IPS-NIHi11 (cell line): Measurements from ENCODE around the gene OPCML.

Experiments used
- DNase-seq: peaks from one replicate; pipeline ENCODE4 v3.0.0; 2012; ENCODE audit warnings: mixed read lengths, low spot score

OPCML gene

DNA sequence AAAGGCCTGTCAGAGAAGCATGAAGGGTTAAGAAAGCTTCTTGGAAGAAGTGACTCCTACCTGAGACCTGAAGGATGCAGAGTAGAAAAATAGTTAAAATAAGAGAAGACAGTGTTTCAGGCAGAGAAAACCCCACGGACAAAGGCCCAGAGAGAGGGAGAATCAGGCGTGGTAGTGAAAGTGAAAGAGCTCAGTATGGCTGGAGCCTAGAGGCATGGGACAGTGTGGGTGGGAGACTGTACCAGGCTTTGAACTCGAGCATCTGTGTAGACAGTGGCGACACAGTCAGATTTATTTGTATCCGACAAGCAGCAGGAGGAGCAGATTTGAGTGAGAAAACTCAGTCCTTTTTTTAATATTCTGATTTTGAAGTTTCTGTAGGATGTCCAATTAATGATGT, 360.0 kb downstream of the OPCML start:
- DNase-seq = no peak

GRCh38 chr11:133171374-133171773, 360.9 kb downstream of the OPCML start:
- DNase-seq = no peak

GRCh38 chr11:133168016-133168415, 364.3 kb downstream of the OPCML start:
- DNase-seq = no peak

DNA sequence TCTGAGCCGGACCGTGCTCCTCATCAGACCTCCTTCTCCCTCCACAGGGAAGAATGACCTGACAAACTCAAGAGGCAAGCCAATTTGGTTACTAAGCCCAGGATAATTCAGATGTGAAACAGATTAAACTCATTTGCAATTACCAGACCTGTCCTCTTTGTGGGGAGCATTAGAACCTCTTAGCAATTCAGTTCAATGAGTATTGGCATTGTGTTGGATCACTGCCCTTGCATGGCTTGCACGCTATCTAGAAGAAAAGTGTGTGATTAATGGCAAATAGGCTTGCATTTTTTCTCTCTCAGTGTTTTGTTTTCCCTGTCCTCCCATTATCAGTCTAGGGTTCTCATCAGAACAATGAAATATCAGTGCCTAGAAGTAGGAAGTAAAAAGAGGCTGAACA, 365.6 kb downstream of the OPCML start:
- DNase-seq = no peak

DNA sequence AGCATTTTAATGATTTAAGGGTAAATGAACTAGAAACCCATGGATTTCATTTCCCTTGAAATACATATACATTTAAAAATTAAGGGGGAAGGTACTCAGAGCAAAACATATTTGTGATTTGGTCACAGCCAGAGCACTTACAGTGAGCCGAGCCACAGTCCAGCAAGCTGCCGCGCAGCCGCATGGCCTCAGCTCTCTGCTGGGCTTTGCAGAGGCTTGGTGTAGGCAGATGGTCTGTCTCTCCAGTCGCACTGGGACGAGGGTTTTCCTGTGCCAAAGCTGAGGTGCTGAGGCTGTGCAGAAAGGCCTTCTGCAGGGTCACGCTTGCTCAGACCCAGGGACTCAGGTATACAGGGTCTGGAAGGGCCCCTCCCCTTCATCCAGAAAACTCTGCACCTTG, 367.3 kb downstream of the OPCML start:
- no peak for DNase-seq

GRCh38 chr11:133163463-133164419, 368.6 kb downstream of the OPCML start:
- peak; percentile 56 for DNase-seq

DNA sequence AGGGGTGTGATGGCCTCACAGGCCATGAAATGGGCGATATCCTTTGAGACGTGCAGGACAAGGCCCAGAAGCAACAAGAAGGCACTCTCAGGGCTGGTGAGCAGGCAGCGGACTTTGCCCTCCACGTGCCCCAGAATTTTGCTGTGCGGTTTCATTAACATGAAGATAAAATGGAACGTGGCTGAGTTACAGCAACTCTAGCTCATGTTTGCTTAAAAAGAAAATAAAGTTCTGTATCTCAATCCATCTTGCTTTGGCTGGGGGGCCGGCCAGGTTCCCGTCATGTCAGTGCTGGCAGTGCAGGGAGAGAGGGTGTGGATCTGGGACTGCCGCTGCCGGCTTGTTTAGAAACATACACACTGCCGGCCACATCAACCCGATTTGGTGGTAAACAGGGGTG, 370.1 kb downstream of the OPCML start:
- no peak for DNase-seq

- DNase-seq = no peak
Observed at GRCh38 chr11:133160754-133161153, 371.5 kb downstream of the OPCML start.

GRCh38 chr11:133156986-133157745, 375.1 kb downstream of the OPCML start:
- DNase-seq = peak; percentile 52

DNA sequence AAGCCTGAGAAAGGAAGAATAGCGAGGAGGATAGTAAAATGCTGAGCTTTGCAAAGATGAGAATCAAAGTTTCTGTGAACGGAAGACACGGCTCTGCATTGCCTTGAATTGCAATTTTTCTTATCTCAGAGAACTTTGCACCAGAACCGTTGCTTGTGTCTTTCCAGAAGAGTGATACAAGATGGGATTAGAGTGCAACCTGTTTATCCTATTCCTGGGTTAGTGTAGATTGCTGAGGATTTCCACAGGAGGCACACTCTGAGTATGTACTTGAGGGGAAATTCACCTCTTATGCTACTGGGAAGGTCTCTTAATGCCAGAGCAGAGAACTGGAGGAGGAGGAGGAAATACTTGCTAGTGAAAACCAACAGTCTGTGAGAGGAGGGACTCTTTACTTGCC, 377.5 kb downstream of the OPCML start:
- DNase-seq = no peak

GRCh38 chr11:133154076-133154475, 378.2 kb downstream of the OPCML start:
- DNase-seq = no peak

- peak; percentile 18 for DNase-seq
Observed at GRCh38 chr11:133153031-133153430, 379.3 kb downstream of the OPCML start.

DNA sequence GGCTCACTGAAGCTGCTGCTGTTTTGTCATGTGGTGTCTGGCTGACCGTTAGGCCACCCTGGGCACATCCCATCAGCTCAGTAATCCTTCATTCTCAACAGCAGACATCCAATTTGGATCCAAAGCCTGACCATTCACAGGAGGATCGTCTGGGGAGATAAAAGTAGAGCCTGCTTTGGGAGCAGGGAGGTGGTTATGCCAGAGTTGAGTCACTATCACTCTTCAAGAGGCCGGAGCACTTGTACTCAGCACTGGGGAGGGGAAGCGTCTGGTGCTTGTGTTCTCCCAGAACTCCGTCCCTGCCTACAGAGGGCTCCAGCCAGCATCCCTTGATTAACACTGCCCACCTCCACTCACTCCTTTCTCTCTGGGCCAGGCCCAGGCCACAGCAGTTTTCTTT, 382.6 kb downstream of the OPCML start:
- DNase-seq = peak; percentile 38

DNA sequence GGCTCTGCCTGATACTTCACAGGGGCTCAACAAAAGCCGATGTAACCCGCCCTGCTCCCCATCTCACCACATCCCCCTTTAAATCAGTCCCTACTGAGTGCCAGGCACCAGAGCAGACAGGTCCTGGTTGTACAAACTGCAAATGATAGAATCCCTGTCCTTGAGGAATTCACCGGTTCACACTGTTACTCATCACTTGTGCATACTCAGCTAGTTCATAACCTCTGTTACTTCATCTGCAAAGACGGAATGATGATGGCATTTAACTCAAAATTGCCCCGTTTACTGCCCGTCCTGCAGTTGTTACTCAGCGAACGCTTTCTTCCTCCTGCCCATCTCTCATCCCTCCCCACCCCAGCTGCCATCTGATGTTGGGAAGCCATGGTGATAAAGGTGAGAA, 384.7 kb downstream of the OPCML start:
- no peak for DNase-seq

- no peak for DNase-seq
Observed at GRCh38 chr11:133146697-133147306, 385.5 kb downstream of the OPCML start.

DNA sequence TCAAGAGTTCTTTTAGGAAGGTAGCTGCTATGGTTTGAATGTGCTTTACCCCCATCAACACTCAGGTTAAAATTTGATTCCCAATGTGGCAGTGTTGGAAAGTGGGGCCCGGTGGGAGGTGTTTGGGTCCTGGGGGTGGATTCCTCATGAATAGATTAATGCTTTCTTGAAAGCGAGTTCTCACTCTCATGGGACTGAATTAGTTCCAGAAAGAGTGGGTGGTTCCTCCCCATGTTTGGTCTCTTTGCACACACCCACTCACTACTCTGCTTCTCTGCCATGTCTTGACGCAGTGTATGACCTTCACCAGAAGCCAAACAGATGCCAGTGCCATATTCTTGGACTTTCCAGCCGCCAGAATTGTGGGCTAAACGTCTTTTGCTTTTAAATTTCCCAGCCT, 394.4 kb downstream of the OPCML start:
- DNase-seq = no peak

DNA sequence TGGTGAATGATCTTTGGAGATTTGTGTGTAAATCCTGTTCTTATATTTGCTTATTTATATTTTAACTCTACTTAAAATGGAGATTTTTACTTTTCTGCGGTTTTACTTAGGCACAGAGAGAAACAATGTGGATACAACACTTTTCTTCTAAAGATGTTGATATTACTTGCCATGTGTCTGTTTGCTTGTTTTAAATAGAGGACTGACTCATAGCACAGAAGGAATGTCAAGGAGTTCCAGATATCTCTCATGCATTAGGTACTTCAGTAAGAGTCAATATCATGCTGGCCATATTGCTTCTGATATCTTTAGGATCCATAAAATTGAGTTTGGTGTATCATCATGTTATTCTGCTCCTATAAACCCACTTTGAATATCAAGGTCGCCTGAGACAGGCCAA, 395.0 kb downstream of the OPCML start:
- no peak for DNase-seq

GRCh38 chr11:133136376-133136775, 395.9 kb downstream of the OPCML start:
- DNase-seq = peak; percentile 22

GRCh38 chr11:133134314-133135173, 397.8 kb downstream of the OPCML start:
- peak; percentile 80 for DNase-seq

GRCh38 chr11:133133606-133134005, 398.7 kb downstream of the OPCML start:
- DNase-seq = no peak

DNA sequence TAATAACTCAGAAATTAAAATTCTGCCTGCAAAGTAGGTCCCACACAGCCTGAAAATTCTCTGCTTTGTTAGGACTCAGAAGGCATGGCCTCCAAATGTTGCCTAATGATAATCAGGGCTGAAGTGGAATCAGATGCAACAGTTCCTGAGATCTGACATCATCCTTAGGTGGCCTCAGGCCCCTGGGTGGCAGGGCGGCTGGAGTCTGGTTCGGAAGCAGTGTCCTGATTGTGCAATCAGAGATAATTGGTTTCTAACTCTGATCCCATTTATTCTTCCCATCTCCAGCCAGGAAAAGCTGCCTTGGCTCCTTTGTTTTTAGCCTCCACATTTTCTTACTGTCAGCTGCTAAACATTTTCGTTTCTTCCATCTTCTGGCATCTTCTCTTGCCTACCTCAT, 399.3 kb downstream of the OPCML start:
- no peak for DNase-seq

- no peak for DNase-seq
Observed at GRCh38 chr11:133127741-133128140, 404.6 kb downstream of the OPCML start.
